GM12878 (cell line): ENCODE measurements around the gene TMEM132C.

Source experiments
- EZH2 ChIP-seq: IDR thresholded peaks from 2 replicates; pipeline ENCODE4 v1.6.1; 2012; ENCODE audit warnings: low read depth, mild to moderate bottlenecking, control low read depth, inconsistent platforms, low read length, borderline replicate concordance; ENCODE audit not compliant: control insufficient read depth
- HCFC1 ChIP-seq: fragments of 150-350 bp; IDR thresholded peaks from 2 replicates; pipeline ENCODE4 v1.6.1; 2014; ENCODE audit warnings: low read length
- POLR2A ChIP-seq: IDR thresholded peaks from 2 replicates; pipeline ENCODE4 v1.6.1; 2011; ENCODE audit warnings: low read depth, mild to moderate bottlenecking, low read length
- POLR2AphosphoS5 ChIP-seq: IDR thresholded peaks from 2 replicates; pipeline ENCODE4 v1.6.1; 2011; ENCODE audit warnings: mild to moderate bottlenecking, low read length, inconsistent platforms
- YY1 ChIP-seq: IDR thresholded peaks from 2 replicates; pipeline ENCODE4 v1.6.1; 2011; ENCODE audit warnings: low read depth, mild to moderate bottlenecking, low read length
- TF ChIP-seq, protein P1 (sequence below), 3 experiments: IDR thresholded peaks in 2 of 3; conservative IDR thresholded peaks in 1 of 3; 2 replicates each; pipeline ENCODE4 v1.5.1; 2011; ENCODE audit warnings: low read depth in 3 of 3, low read length in 3 of 3, mild to moderate bottlenecking in 3 of 3, control low read depth in 2 of 3, moderate library complexity in 2 of 3, inconsistent platforms in 1 of 3, mixed read lengths in 1 of 3; ENCODE audit not compliant: control insufficient read depth in 2 of 3, insufficient read depth in 1 of 3; ENCODE audit errors: extremely low read depth in 1 of 3
- TF ChIP-seq, protein P2 (sequence below): IDR thresholded peaks from 2 replicates; pipeline ENCODE4 v1.6.1; 2012; ENCODE audit warnings: low read depth, low read length, improper control_type of control experiment
- TF ChIP-seq, protein P3 (sequence below): IDR thresholded peaks from 2 replicates; pipeline ENCODE4 v1.6.1; 2012; ENCODE audit warnings: mild to moderate bottlenecking, low read depth, low read length
- TF ChIP-seq, protein P4 (sequence below): IDR thresholded peaks from 2 replicates; pipeline ENCODE4 v1.6.1; 2012; ENCODE audit warnings: low read length, inconsistent platforms

DNA sequence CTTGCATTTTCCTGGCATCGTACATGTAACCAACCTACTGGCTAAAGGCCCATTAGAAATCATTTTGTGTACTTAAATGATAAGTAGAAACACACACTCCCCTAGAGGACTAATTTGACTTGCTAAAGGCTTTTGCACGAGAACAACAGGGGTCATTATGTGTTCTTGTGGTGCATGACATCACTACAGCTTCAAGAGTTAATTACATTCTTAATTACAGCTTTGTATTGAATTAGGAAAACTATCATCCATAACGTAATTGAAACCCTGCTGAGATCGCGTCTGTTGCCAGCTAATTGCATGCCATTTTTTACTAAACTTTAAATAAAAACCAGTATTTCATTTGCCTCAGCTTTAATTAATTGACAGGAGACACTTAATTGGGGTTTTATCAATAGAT is 51.4 kb downstream of the TMEM132C start:
- no peak for TF ChIP-seq YY1
- TF ChIP-seq, protein P1, sequence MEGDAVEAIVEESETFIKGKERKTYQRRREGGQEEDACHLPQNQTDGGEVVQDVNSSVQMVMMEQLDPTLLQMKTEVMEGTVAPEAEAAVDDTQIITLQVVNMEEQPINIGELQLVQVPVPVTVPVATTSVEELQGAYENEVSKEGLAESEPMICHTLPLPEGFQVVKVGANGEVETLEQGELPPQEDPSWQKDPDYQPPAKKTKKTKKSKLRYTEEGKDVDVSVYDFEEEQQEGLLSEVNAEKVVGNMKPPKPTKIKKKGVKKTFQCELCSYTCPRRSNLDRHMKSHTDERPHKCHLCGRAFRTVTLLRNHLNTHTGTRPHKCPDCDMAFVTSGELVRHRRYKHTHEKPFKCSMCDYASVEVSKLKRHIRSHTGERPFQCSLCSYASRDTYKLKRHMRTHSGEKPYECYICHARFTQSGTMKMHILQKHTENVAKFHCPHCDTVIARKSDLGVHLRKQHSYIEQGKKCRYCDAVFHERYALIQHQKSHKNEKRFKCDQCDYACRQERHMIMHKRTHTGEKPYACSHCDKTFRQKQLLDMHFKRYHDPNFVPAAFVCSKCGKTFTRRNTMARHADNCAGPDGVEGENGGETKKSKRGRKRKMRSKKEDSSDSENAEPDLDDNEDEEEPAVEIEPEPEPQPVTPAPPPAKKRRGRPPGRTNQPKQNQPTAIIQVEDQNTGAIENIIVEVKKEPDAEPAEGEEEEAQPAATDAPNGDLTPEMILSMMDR (IDR thresholded peaks at IDR 0.05 in 2 of 3, conservative IDR thresholded peaks at IDR 0.05 in 1 of 3; ENCODE audit: control insufficient read depth in 2 of 3, extremely low read depth in 1 of 3, insufficient read depth in 1 of 3, low read depth in 3 of 3, low read length in 3 of 3), result no peak
- no peak for TF ChIP-seq POLR2A
- TF ChIP-seq, protein P2, sequence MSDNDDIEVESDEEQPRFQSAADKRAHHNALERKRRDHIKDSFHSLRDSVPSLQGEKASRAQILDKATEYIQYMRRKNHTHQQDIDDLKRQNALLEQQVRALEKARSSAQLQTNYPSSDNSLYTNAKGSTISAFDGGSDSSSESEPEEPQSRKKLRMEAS, result no peak
- TF ChIP-seq, protein P3, sequence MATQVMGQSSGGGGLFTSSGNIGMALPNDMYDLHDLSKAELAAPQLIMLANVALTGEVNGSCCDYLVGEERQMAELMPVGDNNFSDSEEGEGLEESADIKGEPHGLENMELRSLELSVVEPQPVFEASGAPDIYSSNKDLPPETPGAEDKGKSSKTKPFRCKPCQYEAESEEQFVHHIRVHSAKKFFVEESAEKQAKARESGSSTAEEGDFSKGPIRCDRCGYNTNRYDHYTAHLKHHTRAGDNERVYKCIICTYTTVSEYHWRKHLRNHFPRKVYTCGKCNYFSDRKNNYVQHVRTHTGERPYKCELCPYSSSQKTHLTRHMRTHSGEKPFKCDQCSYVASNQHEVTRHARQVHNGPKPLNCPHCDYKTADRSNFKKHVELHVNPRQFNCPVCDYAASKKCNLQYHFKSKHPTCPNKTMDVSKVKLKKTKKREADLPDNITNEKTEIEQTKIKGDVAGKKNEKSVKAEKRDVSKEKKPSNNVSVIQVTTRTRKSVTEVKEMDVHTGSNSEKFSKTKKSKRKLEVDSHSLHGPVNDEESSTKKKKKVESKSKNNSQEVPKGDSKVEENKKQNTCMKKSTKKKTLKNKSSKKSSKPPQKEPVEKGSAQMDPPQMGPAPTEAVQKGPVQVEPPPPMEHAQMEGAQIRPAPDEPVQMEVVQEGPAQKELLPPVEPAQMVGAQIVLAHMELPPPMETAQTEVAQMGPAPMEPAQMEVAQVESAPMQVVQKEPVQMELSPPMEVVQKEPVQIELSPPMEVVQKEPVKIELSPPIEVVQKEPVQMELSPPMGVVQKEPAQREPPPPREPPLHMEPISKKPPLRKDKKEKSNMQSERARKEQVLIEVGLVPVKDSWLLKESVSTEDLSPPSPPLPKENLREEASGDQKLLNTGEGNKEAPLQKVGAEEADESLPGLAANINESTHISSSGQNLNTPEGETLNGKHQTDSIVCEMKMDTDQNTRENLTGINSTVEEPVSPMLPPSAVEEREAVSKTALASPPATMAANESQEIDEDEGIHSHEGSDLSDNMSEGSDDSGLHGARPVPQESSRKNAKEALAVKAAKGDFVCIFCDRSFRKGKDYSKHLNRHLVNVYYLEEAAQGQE, result no peak
- no peak for TF ChIP-seq HCFC1
- no peak for TF ChIP-seq EZH2
- TF ChIP-seq POLR2AphosphoS5, result no peak
- TF ChIP-seq, protein P4, sequence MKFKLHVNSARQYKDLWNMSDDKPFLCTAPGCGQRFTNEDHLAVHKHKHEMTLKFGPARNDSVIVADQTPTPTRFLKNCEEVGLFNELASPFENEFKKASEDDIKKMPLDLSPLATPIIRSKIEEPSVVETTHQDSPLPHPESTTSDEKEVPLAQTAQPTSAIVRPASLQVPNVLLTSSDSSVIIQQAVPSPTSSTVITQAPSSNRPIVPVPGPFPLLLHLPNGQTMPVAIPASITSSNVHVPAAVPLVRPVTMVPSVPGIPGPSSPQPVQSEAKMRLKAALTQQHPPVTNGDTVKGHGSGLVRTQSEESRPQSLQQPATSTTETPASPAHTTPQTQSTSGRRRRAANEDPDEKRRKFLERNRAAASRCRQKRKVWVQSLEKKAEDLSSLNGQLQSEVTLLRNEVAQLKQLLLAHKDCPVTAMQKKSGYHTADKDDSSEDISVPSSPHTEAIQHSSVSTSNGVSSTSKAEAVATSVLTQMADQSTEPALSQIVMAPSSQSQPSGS, result no peak
